Left ventricle myocardium superior (tissue), 1 donor: ENCODE results near the gene TRAF3IP1. TPM values are rescaled to one million over a fixed set of nuclear protein-coding genes. Genes with fewer than 3 reads are reported as not detected.
"Not testable (repeated sequence)": the region's sequence is repeated elsewhere in the genome, so short reads cannot be mapped to it uniquely, and the experiment has no call there.

Experiments
- ATAC-seq: fragments of 200-7000 bp; cut with Tn5 transposase; one replicate; pipeline ENCODE4 v1.9.1; 2020; ENCODE audit warnings: mild to moderate bottlenecking, moderate library complexity
- DNase-seq: peaks from one replicate; pipeline ENCODE4 v3.0.0-alpha.2; 2020
- intact Hi-C: fragments of 100-400 bp; cut with micrococcal nuclease; formaldehyde crosslinking; loops from one replicate; pipeline ENCODE4 v1.11.0; 2022
- total RNA-seq: library from RNA; stranded (reverse); fragmentation: NEBNext Ultra II Directional; extraction: Animal tissue kit (Norgen Biotek cat#: 25700); gene quantifications from one replicate; pipeline ENCODE4 v1.2.1, GENCODE V29; 2021
- donor health status: DM: no; HTN: yes; CAD: no; lungs with severe emphysema.

Gene TRAF3IP1
- total RNA-seq, 1 donor from 2014 or later = 13.8 TPM

- ATAC-seq (no peak), DNase-seq (no peak)
- intact Hi-C loops = no loop called here
Observed at GRCh38 chr2:238396663-238397062, 76.3 kb downstream of the TRAF3IP1 start.

- intact Hi-C loops = no loop called here
- DNase-seq (no peak), ATAC-seq (no peak)
Observed at GRCh38 chr2:238397356-238397755, 77.0 kb downstream of the TRAF3IP1 start.

GRCh38 chr2:238398577-238398976 is 78.3 kb downstream of the TRAF3IP1 start:
- no peak for DNase-seq
- intact Hi-C loops = no loop called here
- no peak for ATAC-seq

- ATAC-seq = no peak
Observed at GRCh38 chr2:238399094-238399493, 78.8 kb downstream of the TRAF3IP1 start.

GRCh38 chr2:238401551-238401950 is 81.2 kb downstream of the TRAF3IP1 start:
- DNase-seq = no peak
- intact Hi-C loops = no loop called here

More at GRCh38 chr2:238399094-238399493, 78.8 kb downstream of the TRAF3IP1 start:
- no peak for DNase-seq
- intact Hi-C loops = no loop called here

GRCh38 chr2:238403632-238404405 is 83.5 kb downstream of the TRAF3IP1 start:
- no peak for DNase-seq
- intact Hi-C loops = no loop called here
- no peak for ATAC-seq

More at GRCh38 chr2:238401551-238401950, 81.2 kb downstream of the TRAF3IP1 start:
- no peak for ATAC-seq

GRCh38 chr2:238404406-238405216 is 84.3 kb downstream of the TRAF3IP1 start:
- DNase-seq = no peak
- intact Hi-C loops = no loop called here
- no peak for ATAC-seq

- DNase-seq, ATAC-seq, intact Hi-C loops: not testable (repeated sequence)
Observed at GRCh38 chr2:238405217-238405555, 84.9 kb downstream of the TRAF3IP1 start.

- intact Hi-C loops = no loop called here
- no peak for DNase-seq
- ATAC-seq = no peak
Observed at GRCh38 chr2:238406221-238406997, 86.1 kb downstream of the TRAF3IP1 start.

GRCh38 chr2:238406998-238407285 is 86.6 kb downstream of the TRAF3IP1 start:
- DNase-seq (no peak), ATAC-seq (no peak)
- intact Hi-C loops = no loop called here

GRCh38 chr2:238407566-238407965 is 87.2 kb downstream of the TRAF3IP1 start:
- intact Hi-C loops = no loop called here
- ATAC-seq (no peak), DNase-seq (no peak)

- ATAC-seq (peak; percentile 38), DNase-seq (no peak)
- intact Hi-C loops = no loop called here
Observed at GRCh38 chr2:238408615-238409340, 88.5 kb downstream of the TRAF3IP1 start.

GRCh38 chr2:238409341-238410199 is 89.3 kb downstream of the TRAF3IP1 start:
- ATAC-seq = no peak
- intact Hi-C loops = no loop called here
- no peak for DNase-seq

- no peak for ATAC-seq
- no peak for DNase-seq
- intact Hi-C loops = no loop called here
Observed at GRCh38 chr2:238412067-238412767, 91.9 kb downstream of the TRAF3IP1 start.

- DNase-seq (no peak), ATAC-seq (no peak)
- intact Hi-C loops = no loop called here
Observed at GRCh38 chr2:238413368-238413767, 93.0 kb downstream of the TRAF3IP1 start.

GRCh38 chr2:238415036-238415764 is 94.9 kb downstream of the TRAF3IP1 start:
- DNase-seq (no peak), ATAC-seq (no peak)
- intact Hi-C loops = no loop called here

- ATAC-seq (no peak), DNase-seq (no peak)
- intact Hi-C loops = no loop called here
Observed at GRCh38 chr2:238415893-238416292, 95.6 kb downstream of the TRAF3IP1 start.
